Mesodermal cell (in vitro differentiated cells): ENCODE data around the gene ZNF579.
"Not testable (repeated sequence)": the region's sequence is repeated elsewhere in the genome, so short reads cannot be mapped to it uniquely, and the experiment has no call there.

Experiments used
- H3K27ac ChIP-seq: 2 replicates; pipeline ENCODE4 v1.7.0; 2013; ENCODE audit warnings: mild to moderate bottlenecking, low read depth, low read length, moderate library complexity; ENCODE audit not compliant: severe bottlenecking
- H3K36me3 ChIP-seq: 2 replicates; pipeline ENCODE4 v1.7.1; 2013; ENCODE audit warnings: mild to moderate bottlenecking, low read length, moderate library complexity; ENCODE audit not compliant: control insufficient read depth, insufficient read depth
- H3K4me1 ChIP-seq: one replicate; pipeline ENCODE4 v1.7.1; 2013; ENCODE audit warnings: mild to moderate bottlenecking, low read length; ENCODE audit not compliant: insufficient read depth, control insufficient read depth, poor library complexity, severe bottlenecking
- H3K4me3 ChIP-seq: 2 replicates; pipeline ENCODE4 v1.7.0; 2013; ENCODE audit warnings: low read length, control low read depth, mild to moderate bottlenecking; ENCODE audit not compliant: insufficient read depth, poor library complexity, severe bottlenecking; ENCODE audit errors: extremely low read depth
- H3K9me3 ChIP-seq: 2 replicates; pipeline ENCODE4 v1.7.1; 2013; ENCODE audit warnings: mild to moderate bottlenecking, low read length, moderate library complexity; ENCODE audit not compliant: control insufficient read depth
- WGBS, 2 experiments: methylation state at CpG; one replicate each; pipeline ENCODE4 v1.1.5; 2013; ENCODE audit warnings: missing lambda C conversion rate in 2 of 2; ENCODE audit not compliant: insufficient coverage in 2 of 2; 5-methylcytosine and 5-hydroxymethylcytosine counted together

Gene ZNF579

DNA sequence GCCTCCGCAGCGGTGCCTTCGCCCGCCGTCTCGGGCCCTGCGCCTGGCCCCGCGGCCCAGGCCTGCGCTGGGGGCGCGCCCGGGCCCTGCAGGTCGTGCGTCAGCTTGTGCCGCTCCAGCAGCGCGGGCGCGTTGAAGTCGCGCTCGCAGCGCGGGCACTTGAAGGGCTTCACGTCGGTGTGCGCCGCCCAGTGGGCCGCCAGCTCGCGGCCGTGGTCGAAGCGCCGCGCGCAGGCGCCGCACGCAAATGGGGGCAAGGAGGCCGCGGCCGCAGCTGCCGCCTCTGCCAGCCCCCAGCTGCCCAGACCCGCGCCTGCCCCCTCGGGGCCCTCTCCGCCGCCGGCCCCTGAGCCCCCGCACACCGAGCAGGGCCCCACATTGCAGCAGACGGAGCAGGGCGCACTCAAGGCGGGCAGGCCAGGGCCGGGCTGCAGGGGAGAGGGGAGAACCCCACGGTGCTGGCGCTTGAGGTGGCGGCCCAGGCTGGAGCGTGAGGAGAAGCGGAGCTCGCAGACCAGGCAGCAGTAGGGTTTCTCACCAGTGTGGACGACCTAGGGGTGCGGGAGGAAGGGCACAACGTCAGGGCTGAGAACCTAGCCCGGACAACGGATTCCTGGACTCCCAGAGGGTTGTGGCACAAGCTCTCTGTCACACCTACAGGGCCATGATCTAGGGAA is 12.6 kb upstream of the ZNF579 start:
- Histone ChIP-seq H3K4me3 (no peak overlapping the region), H3K27ac (no peak overlapping the region), H3K9me3 (no peaks in the 10 kb centered on the region), H3K4me1 (no peaks in the 10 kb centered on the region), H3K36me3 (peaks cover 54% of the 10 kb centered on the region)
- 97 to 98% methylated on average over 59 to 63 of the region's 68 CpGs for WGBS, 2 experiments

DNA sequence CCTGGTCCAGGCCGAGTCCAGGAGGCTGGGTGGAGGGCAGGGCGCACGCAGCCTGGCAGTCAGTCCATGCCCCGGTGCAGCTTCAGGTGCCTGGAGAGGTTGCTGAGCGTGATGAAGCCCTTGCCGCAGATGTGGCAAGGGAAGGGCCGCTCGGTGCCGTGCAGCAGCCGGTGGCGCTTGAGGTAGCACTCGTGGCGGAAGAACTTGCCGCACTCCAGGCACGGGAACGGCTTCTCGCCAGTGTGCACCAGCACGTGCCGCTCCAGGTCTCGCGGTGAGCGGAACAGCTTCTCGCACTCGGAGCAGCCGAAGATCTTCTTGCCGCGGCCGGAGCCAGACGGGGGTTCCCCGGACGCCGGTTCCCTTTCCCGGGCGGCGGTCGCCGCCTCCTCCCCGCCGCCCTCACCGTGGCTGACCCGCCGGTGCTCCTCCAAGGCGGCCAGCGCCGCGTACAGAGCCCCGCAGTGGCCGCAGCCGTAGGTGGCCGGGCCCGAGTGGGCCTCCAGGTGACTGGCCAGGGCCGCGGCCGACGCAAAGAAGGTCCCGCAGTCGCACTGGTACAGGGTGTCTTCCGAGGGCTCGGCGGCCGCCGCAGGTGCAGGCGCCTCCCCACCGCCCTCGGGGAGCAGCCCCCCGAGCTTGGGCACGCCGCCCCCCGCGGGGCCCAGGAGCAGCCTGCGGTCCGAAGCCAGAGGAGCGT is 11.9 kb upstream of the ZNF579 start:
- H3K4me3 ChIP-seq = no peak overlapping the region
- H3K4me1 ChIP-seq = no peaks in the 10 kb centered on the region
- WGBS, 2 experiments = 96 to 97% methylated on average over 72 to 73 of the region's 73 CpGs
- H3K27ac ChIP-seq = no peak overlapping the region
- peaks cover 54% of the 10 kb centered on the region for H3K36me3 ChIP-seq
- H3K9me3 ChIP-seq = no peaks in the 10 kb centered on the region

DNA sequence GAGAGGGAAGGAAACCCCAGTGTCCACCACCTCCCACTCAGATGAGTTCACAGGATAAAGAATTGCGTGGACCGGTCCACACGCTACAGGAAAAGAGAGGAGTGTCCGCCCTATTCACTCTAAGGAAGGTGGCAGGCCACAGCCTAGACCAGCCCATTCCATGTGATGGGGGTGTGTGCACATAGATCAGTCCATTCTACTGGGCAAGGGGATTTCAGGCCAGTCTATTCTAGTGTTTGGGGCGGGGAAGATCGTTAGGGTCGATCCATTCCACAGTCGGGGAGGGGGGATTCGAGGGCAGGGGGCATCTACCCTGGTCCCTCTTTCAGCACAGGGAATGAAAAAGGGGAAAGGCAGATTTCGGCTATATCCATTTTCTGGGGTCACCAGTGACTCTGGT is 10.9 kb upstream of the ZNF579 start:
- 67 to 95% methylated on average over 5 to 6 of the region's 10 CpGs for WGBS, 2 experiments
- no peak overlapping the region for H3K27ac ChIP-seq
- H3K4me1 ChIP-seq = no peaks in the 10 kb centered on the region
- peaks cover 45% of the 10 kb centered on the region for H3K36me3 ChIP-seq
- H3K9me3 ChIP-seq = no peaks in the 10 kb centered on the region
- H3K4me3 ChIP-seq = no peak overlapping the region

- no peaks in the 10 kb centered on the region for H3K9me3 ChIP-seq
- H3K4me3 ChIP-seq = no peak overlapping the region
- peaks cover 36% of the 10 kb centered on the region for H3K36me3 ChIP-seq
- no peaks in the 10 kb centered on the region for H3K4me1 ChIP-seq
- whole genome bisulfite sequencing, 2 experiments = 82 to 95% methylated on average over 5 to 7 of the region's 10 CpGs
- H3K27ac ChIP-seq = no peak overlapping the region
Measured at GRCh38 chr19:55590617-55591016, 10.0 kb upstream of the ZNF579 start.

GRCh38 chr19:55590109-55590508 is 9.5 kb upstream of the ZNF579 start:
- WGBS, 2 experiments = 55 to 59% methylated on average over 6 to 7 of the region's 7 CpGs
- H3K27ac ChIP-seq = no peak overlapping the region

GRCh38 chr19:55588738-55589137 is 8.1 kb upstream of the ZNF579 start:
- H3K4me1 ChIP-seq = no peaks in the 10 kb centered on the region
- no peak overlapping the region for H3K4me3 ChIP-seq
- 88 to 90% methylated on average over 6 to 8 of the region's 8 CpGs for WGBS, 2 experiments
- H3K9me3 ChIP-seq = no peaks in the 10 kb centered on the region
- peaks cover 20% of the 10 kb centered on the region for H3K36me3 ChIP-seq
- no peak overlapping the region for H3K27ac ChIP-seq

More at GRCh38 chr19:55590109-55590508, 9.5 kb upstream of the ZNF579 start:
- Histone ChIP-seq H3K9me3 (no peaks in the 10 kb centered on the region), H3K36me3 (peaks cover 30% of the 10 kb centered on the region), H3K4me1 (no peaks in the 10 kb centered on the region), H3K4me3 (no peak overlapping the region)

DNA sequence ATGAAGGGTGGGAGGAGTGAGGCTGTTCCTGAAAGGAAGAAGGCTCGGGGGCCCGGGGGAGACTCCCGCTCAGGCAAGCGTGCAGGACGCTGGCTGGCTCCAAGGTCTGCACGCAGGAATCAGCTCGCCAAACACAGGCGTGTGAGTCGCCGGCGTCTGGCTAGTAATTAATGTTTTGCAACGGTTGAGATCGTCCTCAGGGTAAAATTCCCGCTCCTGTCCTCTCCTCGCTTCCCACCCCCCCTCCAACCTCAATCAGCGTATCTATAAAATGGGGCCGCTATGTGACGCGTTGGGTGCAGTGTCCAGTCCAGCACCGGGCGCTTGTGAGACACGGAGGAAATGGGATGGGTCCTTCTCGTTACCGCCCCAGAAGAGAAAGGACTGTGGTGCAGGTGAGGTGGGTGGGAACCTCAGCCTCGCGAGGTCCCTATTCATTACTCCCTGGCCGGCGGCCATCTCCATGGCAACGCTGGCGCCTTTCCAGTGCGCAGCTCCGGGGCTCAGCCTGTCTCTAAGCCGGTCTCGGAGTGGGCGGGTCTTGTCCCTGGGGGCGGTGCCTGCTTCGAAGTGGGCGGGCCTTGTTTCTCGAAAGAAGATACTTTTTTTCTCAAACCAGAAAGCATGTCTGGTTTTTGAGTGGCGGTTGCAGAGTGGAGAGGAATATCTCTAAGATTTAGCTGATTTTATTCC is 6.5 kb upstream of the ZNF579 start:
- H3K27ac ChIP-seq = peak overlapping the region; percentile 50
- H3K4me3 ChIP-seq = peak overlapping the region; percentile 31
- 2 to 3% methylated on average over 19 to 25 of the region's 40 CpGs for WGBS, 2 experiments

GRCh38 chr19:55585658-55586339 is 5.2 kb upstream of the ZNF579 start:
- WGBS, 2 experiments = 14 to 19% methylated on average over 26 to 27 of the region's 36 CpGs
- Histone ChIP-seq H3K4me1 (no peaks in the 10 kb centered on the region), H3K36me3 (no peaks in the 10 kb centered on the region), H3K4me3 (peak overlapping the region; percentile 27), H3K27ac (peak overlapping the region; percentile 62), H3K9me3 (no peaks in the 10 kb centered on the region)

More for the DNA sequence above, 6.5 kb upstream of the ZNF579 start:
- Histone ChIP-seq H3K9me3 (no peaks in the 10 kb centered on the region), H3K36me3 (peaks cover 10% of the 10 kb centered on the region), H3K4me1 (no peaks in the 10 kb centered on the region)

DNA sequence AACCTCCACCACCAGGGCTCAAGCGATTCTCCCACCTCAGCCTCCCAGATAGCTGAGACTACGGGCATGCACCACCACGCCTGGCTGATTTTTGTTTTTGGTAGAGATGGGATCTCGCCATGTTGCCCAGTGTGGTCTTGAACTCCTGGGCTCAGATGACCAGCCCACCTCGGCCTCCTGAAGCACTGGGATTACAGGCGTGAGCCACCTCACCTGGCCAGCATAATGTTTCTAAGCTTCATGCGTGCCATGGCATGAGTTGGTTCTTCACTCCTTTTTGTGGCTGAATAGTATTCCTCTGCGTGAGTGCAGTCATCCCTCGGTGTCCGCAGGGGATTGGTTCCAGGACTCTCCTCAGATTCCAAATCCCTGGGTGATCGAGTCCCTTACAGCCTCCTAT is 4.2 kb upstream of the ZNF579 start:
- Histone ChIP-seq H3K9me3 (no peaks in the 10 kb centered on the region), H3K4me3 (no peak overlapping the region), H3K36me3 (no peaks in the 10 kb centered on the region), H3K4me1 (no peaks in the 10 kb centered on the region), H3K27ac (no peak overlapping the region)
- WGBS, 2 experiments = 93 to 99% methylated on average over 9 to 10 of the region's 11 CpGs

GRCh38 chr19:55583897-55584296 is 3.2 kb upstream of the ZNF579 start:
- not testable (repeated sequence) for H3K4me1 ChIP-seq, H3K27ac ChIP-seq, H3K36me3 ChIP-seq, H3K9me3 ChIP-seq, H3K4me3 ChIP-seq
- 77 to 91% methylated on average over 6 of the region's 8 CpGs for WGBS, 2 experiments
